GM19452 (cell line): ENCODE measurements around the gene PNMA8C.
"Not testable (repeated sequence)": the region's sequence is repeated elsewhere in the genome, so short reads cannot be mapped to it uniquely, and the experiment has no call there.

Source experiments
- ATAC-seq: cut with Tn5 transposase; IDR thresholded peaks from one replicate; pipeline ENCODE4 v1.9.1; 2021; ENCODE audit not compliant: unreplicated experiment

Gene PNMA8C

DNA sequence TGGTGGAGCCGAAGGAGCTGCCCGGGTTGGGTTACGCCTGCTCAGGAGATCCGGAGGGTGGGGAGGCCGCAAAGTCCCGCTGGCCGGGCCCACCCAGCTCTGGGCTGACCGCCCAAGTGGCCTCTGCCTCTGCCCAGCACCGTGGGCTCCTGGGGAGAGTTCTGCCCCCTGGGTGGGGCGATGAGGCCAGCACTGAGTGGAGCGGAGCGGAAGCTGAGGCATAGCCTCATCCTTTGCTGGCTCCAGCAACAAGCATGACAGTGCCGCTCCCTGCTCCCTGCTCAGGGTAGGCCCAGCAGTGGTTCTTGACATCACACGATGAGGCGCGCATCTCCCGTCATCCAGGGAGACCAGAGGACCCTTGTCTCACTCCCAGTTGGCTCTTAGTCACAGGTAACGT lies 37.9 kb downstream of the PNMA8C start:
- no peak for ATAC-seq

- no peak for ATAC-seq
Measured at GRCh38 chr19:46390121-46390858, 38.4 kb downstream of the PNMA8C start.

- no peak for ATAC-seq
Measured at GRCh38 chr19:46388311-46389095, 40.2 kb downstream of the PNMA8C start.

DNA sequence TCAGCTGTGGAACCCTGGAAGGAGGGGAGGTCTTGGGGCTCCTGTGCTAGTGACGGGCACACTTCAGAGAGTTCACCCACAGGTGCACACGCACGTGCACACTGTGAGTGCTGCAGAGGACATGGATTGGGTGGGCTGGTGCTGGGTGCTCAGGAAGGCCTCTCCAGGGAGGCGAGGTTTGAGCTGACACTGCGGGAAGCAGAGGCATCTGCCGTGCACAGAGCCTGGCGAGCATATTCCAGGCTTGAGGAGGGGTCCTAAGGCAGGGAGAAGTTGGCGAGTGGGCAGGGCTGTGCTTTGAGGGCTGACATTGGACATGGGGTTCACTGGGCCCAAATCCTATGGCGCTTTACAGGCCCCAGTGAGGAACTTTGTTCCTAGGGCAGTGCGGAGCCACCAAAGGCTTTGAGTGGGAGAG lies 41.0 kb downstream of the PNMA8C start:
- no peak for ATAC-seq

DNA sequence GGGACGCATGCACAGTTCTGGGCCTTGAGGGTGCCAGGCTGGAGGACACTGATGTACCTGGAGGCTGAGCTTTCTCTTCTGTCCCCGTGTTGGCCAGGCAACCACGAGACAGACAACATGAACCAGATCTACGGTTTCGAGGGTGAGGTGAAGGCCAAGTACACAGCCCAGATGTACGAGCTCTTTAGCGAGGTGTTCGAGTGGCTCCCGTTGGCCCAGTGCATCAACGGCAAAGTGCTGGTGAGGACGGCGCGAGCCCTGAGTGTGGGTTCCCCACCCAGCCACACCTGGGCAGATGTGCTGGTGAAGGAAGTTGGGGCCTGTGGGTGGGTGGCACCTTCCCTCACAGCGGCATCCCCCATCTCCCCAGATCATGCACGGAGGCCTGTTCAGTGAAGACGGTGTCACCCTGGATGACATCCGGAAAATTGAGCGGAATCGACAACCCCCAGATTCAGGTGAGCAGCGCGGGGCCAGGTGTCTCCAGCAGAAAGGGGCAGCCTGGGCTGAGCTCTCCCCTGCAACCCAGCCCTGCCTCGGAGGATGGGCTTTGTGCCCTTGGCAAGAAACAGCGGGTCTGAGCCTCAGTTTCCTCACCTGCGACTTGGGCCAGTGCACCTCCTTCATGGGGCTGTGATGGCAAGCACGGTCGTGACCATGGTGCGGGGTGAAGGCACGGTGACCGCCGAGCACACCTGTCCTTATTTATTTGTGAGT lies 41.6 kb downstream of the PNMA8C start:
- no peak for ATAC-seq

DNA sequence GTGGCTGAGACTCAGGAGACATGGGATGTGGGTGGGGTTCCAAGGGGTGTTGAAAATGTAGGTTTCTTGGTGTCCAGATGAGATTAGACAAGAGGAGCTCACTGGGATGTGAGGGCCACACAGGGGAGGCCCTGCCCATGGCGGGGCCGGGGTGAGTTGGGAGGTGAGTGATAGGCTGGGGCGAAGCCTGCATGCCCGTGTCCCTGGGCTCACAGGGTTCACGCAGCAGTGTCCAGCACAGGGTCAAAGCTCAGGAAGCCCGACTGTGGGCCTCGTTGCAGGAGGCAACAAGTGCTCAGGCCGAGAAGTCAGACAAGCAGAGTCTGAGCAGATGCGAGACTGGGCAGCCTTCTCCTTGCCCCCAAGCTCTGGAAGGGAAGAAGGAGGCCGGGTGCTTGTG lies 42.6 kb downstream of the PNMA8C start:
- no peak for ATAC-seq

- no peak for ATAC-seq
Measured at GRCh38 chr19:46385636-46386035, 43.1 kb downstream of the PNMA8C start.

GRCh38 chr19:46384396-46384795 lies 44.3 kb downstream of the PNMA8C start:
- no peak for ATAC-seq

DNA sequence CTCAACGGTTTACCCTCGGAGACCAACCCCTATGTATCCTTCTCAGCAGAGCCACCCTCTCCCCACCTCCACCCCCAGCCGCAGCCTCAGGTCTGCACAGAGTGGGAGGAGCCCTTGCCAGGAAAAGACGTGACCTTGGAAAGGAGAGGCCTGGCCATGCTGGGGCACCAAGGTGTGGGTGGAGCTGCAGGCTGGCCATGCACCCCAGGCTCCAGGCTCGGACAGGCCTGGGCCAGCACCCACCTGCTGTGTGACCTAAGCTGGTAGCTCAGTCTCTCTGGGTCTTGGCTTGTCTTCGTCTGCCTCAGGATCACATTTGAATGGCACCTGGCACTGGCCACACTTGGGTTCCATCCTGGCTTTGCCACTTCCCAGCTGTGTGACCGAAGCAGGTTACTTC lies 44.9 kb downstream of the PNMA8C start:
- ATAC-seq = no peak

DNA sequence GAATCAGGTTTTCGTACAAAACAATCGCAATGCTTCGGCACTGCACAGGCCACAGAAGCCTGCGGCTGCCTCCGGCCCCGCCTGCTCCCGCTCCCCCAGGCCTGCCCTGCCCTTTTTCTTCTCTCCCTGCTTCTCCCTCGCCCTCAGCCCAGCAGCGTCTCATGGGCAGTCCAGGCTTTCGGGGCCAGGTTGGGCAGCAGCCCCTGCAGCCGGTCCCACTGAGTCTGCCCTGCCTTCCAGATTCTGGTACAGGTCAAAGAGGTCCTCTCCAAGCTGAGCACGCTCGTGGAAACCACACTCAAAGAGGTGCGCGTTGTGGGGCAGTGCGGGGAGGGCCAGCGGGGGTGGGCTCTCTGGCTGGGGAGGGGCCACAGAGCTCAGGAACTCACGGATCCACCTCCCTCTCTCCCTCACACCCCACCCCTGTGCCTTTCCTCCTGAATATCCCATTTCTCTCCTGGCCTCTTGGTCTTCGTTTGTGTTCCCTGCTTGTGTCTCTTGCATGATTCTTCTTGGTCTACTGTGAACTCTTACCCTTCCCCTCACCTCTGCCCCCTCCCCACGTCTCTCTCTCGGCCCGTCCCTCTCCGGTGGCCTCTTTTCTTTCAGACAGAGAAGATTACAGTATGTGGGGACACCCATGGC lies 45.4 kb downstream of the PNMA8C start:
- ATAC-seq = no peak

- ATAC-seq = no peak
Measured at GRCh38 chr19:46381756-46382345, 46.9 kb downstream of the PNMA8C start.

GRCh38 chr19:46381346-46381745 lies 47.4 kb downstream of the PNMA8C start:
- ATAC-seq = no peak

- ATAC-seq = no peak
Measured at GRCh38 chr19:46380690-46381089, 48.0 kb downstream of the PNMA8C start.

- ATAC-seq = no peak
Measured at GRCh38 chr19:46378268-46378667, 50.5 kb downstream of the PNMA8C start.

DNA sequence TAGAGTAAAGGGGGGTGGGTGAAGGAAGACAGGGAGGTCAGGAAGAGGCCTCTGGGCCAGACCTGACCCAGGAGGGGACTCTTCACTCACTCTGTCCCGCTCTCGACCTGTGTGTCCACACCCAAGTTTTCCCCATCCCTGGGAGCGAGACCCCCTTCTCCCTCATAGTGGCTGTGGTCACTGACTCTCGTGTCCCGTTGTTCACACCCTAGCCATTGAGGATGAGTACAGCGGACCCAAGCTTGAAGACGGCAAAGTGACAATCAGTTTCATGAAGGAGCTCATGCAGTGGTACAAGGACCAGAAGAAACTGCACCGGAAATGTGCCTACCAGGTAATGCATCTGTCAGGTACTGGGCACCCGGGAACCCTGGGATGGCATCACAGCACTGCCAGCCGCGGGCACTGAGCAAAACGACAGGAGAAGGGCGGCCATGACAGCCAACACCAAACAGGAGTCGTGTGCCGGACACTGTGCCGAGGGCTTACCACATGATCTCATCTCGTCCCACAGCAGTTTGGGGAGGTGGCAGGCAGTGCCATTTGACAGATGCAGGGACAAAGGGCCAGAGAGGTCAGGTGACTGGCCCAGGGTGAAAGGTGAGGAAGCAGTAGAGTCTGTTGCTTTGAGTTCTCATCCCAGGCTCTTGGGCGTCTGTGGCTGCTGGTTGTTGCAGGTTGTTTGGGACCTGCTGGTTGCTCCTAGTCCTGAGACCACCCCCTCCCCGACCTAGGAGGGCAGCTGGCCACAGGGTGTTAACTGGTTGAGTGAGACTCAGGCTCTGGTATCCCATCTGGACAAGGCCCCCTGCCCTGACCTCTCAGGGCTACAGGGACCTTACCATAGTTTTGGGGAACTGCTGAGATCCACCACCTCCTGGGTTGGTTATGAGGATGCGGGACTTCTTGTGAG lies 52.2 kb downstream of the PNMA8C start:
- ATAC-seq = no peak

GRCh38 chr19:46375476-46376067 lies 53.2 kb downstream of the PNMA8C start:
- ATAC-seq = not testable (repeated sequence)
